ENCODE data around the gene PSORS1C2.

Gene PSORS1C2

DNA sequence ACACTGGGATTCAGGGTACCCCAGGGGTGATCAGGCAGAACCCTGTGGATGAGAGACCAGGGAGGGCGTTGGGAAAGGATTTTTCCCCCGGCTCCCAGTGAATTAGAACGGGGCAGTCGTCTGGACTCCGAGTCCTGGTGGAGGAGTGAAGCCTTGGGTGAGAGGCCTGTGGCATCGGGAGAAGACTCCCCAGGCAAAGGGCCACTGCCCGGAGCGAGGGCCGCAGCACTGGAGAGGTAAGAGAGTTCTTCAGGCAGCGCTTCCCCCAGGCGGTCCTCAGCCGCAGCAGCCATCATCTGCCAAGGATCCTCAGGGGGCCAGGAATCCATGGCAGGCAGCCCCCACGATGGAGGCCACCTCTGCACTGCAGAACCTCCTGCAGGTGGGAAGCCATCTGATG is 27.2 kb downstream of the PSORS1C2 start:
- DNase-seq = no peak

DNA sequence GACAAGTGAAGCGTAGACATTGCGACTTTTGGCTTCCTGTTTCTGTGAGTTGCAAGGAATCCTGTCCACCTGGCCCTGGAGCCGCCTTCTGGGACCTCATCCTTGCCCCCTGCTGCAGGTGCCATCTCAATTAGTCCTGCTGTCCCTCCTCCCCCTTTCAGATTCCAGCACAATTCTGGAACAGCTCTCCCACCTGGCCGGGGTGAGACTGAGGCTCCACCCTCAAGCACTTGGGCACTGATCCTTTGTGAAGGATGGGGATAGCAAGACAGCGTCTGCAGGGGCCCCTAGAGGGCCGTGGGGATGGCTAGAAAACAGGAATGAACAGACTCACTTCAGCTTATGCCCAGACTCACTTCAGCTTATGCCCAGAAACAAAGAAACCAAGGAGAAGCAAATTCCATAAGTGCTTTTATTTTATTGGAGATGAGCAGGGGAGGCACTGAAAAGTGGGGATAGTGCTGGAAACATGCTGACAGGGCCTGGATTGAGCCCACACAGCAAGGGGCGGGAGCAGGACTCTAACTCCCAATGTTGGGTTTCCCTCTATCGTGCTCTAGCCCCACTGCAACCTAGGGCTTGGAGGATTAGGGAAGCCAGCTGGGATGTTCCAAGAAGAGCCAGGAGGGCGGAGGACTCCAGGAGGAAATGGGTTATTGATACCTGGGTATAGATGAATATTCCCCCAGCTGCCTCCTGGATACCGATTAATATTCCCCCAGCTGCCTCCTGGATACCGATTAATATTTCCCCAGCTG is 27.9 kb downstream of the PSORS1C2 start:
- DNase-seq = no peak

DNA sequence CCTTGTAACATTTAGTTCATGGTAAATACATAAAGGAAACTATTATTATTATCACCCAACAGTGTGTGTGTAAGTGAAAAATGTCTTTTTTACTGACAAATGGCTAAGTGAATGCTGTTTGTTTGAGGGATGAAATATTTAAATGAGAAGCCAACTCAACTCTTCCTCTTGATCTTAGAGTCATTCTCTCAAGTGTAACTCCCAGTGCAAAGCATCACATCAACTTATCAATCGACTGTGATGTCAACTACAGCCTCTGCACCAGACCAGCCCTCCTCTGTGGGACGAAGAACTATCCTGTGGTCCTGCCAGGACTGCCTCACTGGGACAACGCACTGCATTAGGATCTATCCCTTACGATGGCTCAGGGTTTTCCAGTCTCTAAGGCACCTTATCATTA is 31.8 kb downstream of the PSORS1C2 start:
- no peak for DNase-seq

DNA sequence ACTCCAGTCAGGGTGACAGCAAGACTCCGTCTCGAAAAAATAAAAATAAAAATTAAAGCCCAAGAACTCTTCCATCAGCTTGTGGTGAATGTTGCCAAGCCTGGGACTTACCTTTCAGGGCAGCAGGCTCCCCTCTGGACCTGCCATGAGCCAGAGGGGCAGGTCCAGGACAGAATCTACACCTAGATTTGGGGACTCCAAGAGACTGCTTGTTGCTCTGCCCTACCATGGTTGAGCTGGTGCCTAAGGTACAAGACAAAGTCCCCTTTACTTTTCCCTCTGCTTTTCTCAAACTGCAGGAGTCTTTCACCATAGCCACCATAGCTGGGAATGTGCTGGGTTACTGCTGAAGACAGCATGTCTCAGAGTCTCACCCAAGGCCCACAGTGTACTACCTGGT is 35.7 kb downstream of the PSORS1C2 start:
- DNase-seq = no peak

DNA sequence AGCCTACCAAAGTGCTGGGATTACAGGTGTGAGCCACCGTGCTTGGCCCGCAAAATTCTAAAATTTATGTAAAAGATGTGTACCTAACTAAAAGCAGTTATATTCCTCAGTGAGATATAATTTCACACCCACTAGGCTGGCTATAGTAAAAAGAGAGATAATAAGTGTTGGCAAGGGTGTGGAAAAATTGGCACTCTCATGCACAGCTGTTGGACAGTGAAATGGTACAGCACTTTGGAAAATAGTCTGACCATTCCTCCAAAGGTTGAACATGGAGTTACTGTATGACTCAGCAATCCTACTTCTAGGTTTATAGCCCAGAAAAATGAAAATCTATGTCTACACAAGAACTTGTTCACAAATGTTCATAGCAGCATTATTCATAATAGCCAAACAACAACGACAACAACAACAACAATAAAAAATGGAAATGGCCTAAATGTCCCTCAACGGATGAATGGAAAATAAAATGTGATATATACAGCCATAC is 40.4 kb downstream of the PSORS1C2 start:
- DNase-seq = no peak

DNA sequence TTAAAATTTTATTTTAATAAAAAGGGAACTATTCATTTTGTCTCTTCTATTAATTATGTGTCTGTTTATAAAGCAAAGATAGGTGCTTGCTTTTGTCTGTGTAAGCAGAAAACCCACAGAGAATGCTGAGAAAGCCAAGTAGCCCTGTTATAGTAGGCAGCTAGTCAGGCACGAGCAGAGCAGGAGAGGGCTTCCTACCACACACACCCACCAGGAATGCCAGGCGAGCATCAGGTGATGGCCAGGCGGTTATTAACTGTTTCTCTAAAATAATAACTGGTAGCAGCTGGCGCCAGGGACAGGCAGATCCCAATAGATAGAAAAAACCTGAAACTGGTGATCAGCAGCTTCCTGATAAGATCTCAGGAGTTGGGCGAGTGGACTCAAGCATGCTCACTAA is 42.2 kb downstream of the PSORS1C2 start:
- no peak for DNase-seq

DNA sequence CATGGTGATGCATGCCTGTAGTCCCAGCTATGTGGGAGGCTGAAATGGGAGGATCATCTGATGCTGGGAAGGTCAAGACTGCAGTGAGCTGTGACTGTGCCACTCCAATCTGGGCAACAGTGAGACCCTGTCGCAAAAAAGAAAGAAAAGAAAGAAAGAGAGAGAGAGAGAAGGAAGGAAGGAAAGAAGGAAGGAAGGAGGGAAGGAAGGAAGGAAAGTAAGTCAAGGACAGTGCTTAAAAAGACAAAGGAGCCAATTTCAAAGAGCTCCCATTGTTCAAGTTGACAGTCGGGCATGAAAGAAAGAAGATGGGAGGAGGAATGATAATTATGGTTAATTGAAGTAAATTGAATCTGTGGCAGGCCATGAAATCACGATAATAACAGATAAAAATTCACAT is 42.7 kb downstream of the PSORS1C2 start:
- DNase-seq = no peak

DNA sequence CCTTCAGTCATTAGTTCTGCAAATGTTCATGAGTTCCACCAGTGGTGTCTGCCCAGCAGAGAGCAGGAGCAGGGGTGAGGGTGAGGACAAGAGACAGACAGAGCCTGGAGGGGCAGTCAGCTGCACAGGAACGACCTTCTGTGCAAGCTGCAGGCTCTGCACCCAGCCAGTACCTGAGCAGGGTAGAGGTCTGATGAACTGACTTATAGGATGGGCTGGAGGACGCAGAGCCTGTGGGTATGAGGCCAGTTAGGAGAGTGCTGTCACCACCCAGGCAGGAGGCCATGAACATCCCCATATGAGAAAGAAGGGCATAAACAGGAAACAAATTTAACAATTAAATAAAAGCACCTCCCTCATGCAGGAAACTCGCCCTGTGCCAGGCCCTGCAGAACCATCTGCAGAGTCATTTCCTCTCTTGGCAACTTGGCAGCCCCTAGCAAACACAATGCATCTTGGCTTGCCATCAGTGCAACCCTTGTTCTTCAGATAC is 44.4 kb downstream of the PSORS1C2 start:
- DNase-seq = no peak

DNA sequence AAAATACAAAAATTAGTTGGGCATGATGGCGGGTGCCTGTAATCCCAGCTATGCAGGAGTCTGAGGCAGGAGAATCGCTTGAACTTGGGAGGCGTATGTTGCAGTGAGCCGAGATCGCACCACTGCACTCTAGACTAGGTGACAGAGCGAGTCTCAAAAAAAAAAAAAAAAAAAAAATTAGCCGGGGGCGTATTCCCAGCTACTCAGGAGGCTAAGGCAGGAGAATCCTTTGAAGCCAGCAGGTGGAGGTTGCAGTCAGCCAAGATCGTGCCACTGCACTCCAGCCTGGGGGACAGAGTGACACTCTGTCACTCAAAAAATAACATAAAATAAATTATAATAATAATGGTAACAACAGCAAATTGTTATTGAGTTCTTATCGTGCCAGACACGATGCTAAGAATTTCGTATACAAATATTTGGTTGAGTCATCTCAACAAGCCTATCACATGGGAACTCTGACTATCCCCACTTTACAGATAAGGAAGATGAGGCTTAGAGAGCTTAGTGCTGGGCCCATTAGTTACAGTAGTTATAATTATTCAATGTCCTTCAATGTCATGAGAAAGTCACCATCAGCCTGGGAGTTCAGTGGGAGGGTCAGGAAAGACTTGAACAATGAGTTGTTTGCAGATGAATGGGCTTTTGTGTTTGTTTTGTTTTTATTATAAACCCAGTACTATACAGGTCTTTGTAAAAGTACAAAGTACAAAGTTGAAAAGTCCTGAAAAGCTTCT is 45.9 kb downstream of the PSORS1C2 start:
- DNase-seq = no peak

DNA sequence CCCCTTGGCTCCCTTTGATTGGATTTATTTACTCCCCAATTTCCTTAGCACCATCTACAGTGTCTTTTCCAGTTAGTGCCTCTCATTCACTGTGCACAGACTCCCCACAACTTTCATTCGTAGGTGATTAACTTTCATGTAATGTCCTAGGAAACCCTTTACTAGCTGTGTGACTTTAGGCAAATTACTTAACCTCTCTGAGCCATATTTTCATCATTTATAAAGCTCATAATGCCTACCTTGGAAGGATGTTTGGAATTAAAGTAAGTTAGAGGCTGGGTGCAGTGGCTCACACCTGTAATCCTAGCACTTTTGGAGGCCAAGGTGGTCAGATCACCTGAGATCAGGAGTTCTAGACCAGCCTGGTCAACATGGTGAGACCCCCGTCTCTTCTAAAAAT is 46.6 kb downstream of the PSORS1C2 start:
- DNase-seq = no peak

DNA sequence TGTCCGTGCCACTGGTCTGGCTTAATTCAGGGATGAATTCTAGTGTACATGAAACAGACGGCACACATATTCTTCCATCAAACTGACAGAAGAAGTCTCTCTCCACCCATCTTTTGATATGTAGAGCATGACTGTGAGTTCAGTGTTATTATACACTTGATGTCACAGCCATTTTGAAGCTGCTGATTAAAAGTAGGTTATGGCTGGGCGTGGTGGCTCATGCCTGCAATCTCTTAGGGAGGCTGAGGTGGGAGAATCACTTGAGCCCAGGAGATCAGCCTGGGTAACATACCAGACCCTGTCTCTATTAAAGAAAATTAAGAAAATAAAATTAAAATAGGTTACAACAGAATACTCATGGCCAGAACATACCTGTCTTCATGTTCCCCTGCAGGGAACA is 47.2 kb downstream of the PSORS1C2 start:
- DNase-seq = no peak

DNA sequence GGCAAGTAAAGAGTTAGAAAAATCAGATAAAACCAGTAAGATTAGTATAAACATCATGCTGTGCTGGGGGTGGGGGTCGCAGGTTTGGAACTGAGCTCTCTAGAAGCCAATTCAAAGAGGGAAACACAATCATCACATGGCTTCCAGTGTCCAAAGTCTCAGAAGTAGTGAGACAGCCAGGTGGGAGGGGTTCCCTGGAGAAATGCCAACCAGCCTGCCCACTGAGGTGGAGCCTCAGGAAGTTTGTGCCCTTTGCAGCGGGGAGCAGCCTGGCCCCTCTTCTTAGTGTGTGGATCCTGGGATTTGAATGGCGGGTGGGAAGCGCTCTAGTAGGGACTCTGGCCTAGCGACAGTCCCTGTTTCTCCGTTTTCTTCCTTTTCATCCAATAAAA is 47.9 kb downstream of the PSORS1C2 start:
- DNase-seq = no peak

DNA sequence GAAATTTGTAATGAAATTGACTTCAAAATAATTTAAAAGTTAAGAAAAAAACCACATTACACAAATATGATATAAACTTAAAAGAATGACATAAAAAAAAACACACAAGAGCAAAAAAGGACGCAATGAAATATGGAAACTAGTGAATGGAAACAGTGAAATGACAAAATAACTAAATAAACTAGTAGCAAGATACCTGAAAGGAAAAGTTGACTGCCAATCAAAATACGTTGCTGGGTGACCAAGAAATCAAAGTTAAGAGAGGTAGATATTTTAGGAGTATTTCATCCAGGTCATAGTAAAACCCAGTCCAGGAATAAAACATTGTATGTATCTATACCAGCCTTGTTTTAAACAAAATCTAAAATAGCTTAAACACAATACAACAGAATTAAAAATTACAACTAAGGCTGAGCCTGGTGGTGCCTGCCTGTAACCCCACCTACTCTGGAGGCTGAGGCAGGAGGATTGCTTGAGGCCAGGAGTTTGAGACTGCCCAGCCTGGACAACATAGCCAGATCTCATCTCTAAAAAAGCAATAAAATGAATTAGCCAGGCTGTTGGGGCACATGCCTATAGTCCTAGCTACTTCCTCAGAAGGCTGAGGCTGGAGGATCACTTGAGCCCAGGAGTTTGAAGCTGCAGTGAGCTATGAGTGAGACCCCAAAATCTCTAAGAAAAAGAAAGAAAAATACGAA is 48.4 kb downstream of the PSORS1C2 start:
- no peak for DNase-seq

All from NCI-H510A (cell line).